ENCODE data around the gene PTPRN2. TPM values are rescaled to one million over a fixed set of nuclear protein-coding genes. Genes with fewer than 3 reads are reported as not detected.
"Not testable (repeated sequence)": the region's sequence is repeated elsewhere in the genome, so short reads cannot be mapped to it uniquely, and the experiment has no call there.

Gene PTPRN2
- total RNA-seq, 4 donors from 2014 or later: 14.9 to 34.3 (median 21.3) TPM

- Histone ChIP-seq H3K27me3 (no peaks in the 10 kb centered on the region), H3K36me3 (no peaks in the 10 kb centered on the region), H3K4me3 (no peak overlapping the region), H3K4me1 (no peaks in the 10 kb centered on the region), H3K27ac (no peak overlapping the region), H3K9me3 (no peaks in the 10 kb centered on the region)
- TF ChIP-seq POLR2A (IDR thresholded peaks at IDR 0.05) (no peak), CTCF (IDR thresholded peaks at IDR 0.05) (no peak)
- DNase-seq: peak in 1 of 3 donors; percentile 36
These were observed 164.6 kb downstream of the PTPRN2 start for GRCh38 chr7:158422887-158423560.

GRCh38 chr7:158422196-158422886 lies 165.3 kb downstream of the PTPRN2 start:
- TF ChIP-seq CTCF (IDR thresholded peaks at IDR 0.05) (no peak), POLR2A (IDR thresholded peaks at IDR 0.05) (no peak)
- H3K9me3 ChIP-seq: no peaks in the 10 kb centered on the region
- H3K36me3 ChIP-seq: no peaks in the 10 kb centered on the region
- H3K4me1 ChIP-seq: no peaks in the 10 kb centered on the region
- H3K27me3 ChIP-seq: no peaks in the 10 kb centered on the region
- no peak overlapping the region for H3K27ac ChIP-seq
- peak in 1 of 3 donors; percentile 15 for DNase-seq
- H3K4me3 ChIP-seq: no peak overlapping the region

GRCh38 chr7:158421361-158421760 lies 166.3 kb downstream of the PTPRN2 start:
- H3K36me3 ChIP-seq: no peaks in the 10 kb centered on the region
- H3K4me1 ChIP-seq: no peaks in the 10 kb centered on the region
- no peaks in the 10 kb centered on the region for H3K27me3 ChIP-seq
- no peak for TF ChIP-seq CTCF (IDR thresholded peaks at IDR 0.05)
- no peak for TF ChIP-seq POLR2A (IDR thresholded peaks at IDR 0.05)
- no peak overlapping the region for H3K27ac ChIP-seq
- no peak overlapping the region for H3K4me3 ChIP-seq
- DNase-seq: peak in 1 of 3 donors; percentile 2
- no peaks in the 10 kb centered on the region for H3K9me3 ChIP-seq

- H3K27me3 ChIP-seq: no peaks in the 10 kb centered on the region
- H3K4me3 ChIP-seq: no peak overlapping the region
- no peaks in the 10 kb centered on the region for H3K36me3 ChIP-seq
- TF ChIP-seq CTCF (IDR thresholded peaks at IDR 0.05) (no peak), POLR2A (IDR thresholded peaks at IDR 0.05) (no peak)
- H3K27ac ChIP-seq: no peak overlapping the region
- H3K9me3 ChIP-seq: no peaks in the 10 kb centered on the region
- no peaks in the 10 kb centered on the region for H3K4me1 ChIP-seq
- peak in 1 of 3 donors; percentile 28 for DNase-seq
These were observed 166.9 kb downstream of the PTPRN2 start for GRCh38 chr7:158420591-158421340.

- TF ChIP-seq POLR2A (IDR thresholded peaks at IDR 0.05) (no peak), CTCF (IDR thresholded peaks at IDR 0.05) (no peak)
- Histone ChIP-seq H3K4me3 (no peak overlapping the region), H3K27ac (no peak overlapping the region), H3K9me3 (no peaks in the 10 kb centered on the region), H3K27me3 (no peaks in the 10 kb centered on the region), H3K4me1 (no peaks in the 10 kb centered on the region), H3K36me3 (no peaks in the 10 kb centered on the region)
- DNase-seq: peak in 1 of 3 donors; percentile 26
These were observed 168.3 kb downstream of the PTPRN2 start for GRCh38 chr7:158419238-158419785.

- H3K4me3 ChIP-seq, H3K9me3 ChIP-seq, H3K4me1 ChIP-seq, H3K27ac ChIP-seq, H3K36me3 ChIP-seq, DNase-seq, H3K27me3 ChIP-seq: not testable (repeated sequence)
These were observed 169.2 kb downstream of the PTPRN2 start for GRCh38 chr7:158418395-158418794.
